Fibroblast of lung (primary cell): ENCODE data around the gene HRH1. TPM values are rescaled to one million over a fixed set of nuclear protein-coding genes. Genes with fewer than 3 reads are reported as not detected.

ENCODE experiments used
- DNase-seq, 2 donors: peaks; one replicate each; pipeline versions ENCODE4 v3.0.0 to v3.0.0-alpha.2; 2010; ENCODE audit warnings: low read depth in 2 of 2
- H2AFZ ChIP-seq: 2 replicates; pipeline ENCODE4 v1.5.1; 2012; ENCODE audit warnings: low read length, control low read depth, inconsistent platforms
- H3K27ac ChIP-seq: 2 replicates; pipeline ENCODE4 v1.5.1; 2011; ENCODE audit warnings: low read length, control low read depth; ENCODE audit not compliant: insufficient read depth
- H3K27me3 ChIP-seq: 2 replicates; pipeline ENCODE4 v1.5.1; 2011; ENCODE audit warnings: mild to moderate bottlenecking, low read length; ENCODE audit not compliant: control insufficient read depth, insufficient read depth
- H3K36me3 ChIP-seq: 2 replicates; pipeline ENCODE4 v1.5.1; 2011; ENCODE audit warnings: low read length; ENCODE audit not compliant: control insufficient read depth, insufficient read depth
- H3K4me1 ChIP-seq: 2 replicates; pipeline ENCODE4 v1.5.1; 2011; ENCODE audit warnings: low read length; ENCODE audit not compliant: control insufficient read depth, insufficient read depth; ENCODE audit errors: extremely low read depth
- H3K4me2 ChIP-seq: 2 replicates; pipeline ENCODE4 v1.5.1; 2011; ENCODE audit warnings: low read length, control low read depth; ENCODE audit not compliant: insufficient read depth; ENCODE audit errors: extremely low read depth
- H3K4me3 ChIP-seq, 4 experiments: fragments of 200-600 bp in 1 of 4; sonication (generic) in 1 of 4; replicated peaks in 1 of 4; 2 replicates each; pipeline ENCODE4 v1.5.1; 2011 to 2016; ENCODE audit warnings: low read length in 4 of 4, low read depth in 3 of 4, mild to moderate bottlenecking in 3 of 4, control low read depth in 2 of 4, inconsistent platforms in 1 of 4, mixed read lengths in 1 of 4; ENCODE audit not compliant: insufficient read depth in 1 of 4; ENCODE audit errors: control extremely low read depth in 1 of 4
- H3K79me2 ChIP-seq: 2 replicates; pipeline ENCODE4 v1.5.1; 2012; ENCODE audit warnings: mild to moderate bottlenecking, low read length, inconsistent platforms; ENCODE audit not compliant: control insufficient read depth, insufficient read depth
- H3K9ac ChIP-seq: 2 replicates; pipeline ENCODE4 v1.5.1; 2011; ENCODE audit warnings: mild to moderate bottlenecking, low read length, control low read depth; ENCODE audit not compliant: insufficient read depth
- H3K9me3 ChIP-seq: 2 replicates; pipeline ENCODE4 v1.5.1; 2012; ENCODE audit warnings: low read depth, low read length; ENCODE audit not compliant: control insufficient read depth, insufficient read depth
- H4K20me1 ChIP-seq: 2 replicates; pipeline ENCODE4 v1.5.1; 2011; ENCODE audit warnings: low read length; ENCODE audit not compliant: control insufficient read depth, insufficient read depth; ENCODE audit errors: extremely low read depth
- EZH2 ChIP-seq: IDR thresholded peaks from 2 replicates; pipeline ENCODE4 v1.5.1; 2012; ENCODE audit warnings: low read length, control low read depth, mild to moderate bottlenecking; ENCODE audit errors: missing control alignments
- polyA plus RNA-seq, 2 donors: library from polyadenylated mRNA; depleted of rRNA in 1 of 2; stranded (reverse) in 1 of 2; unstranded in 1 of 2; fragments of >200 nt; gene quantifications; 2 replicates each; pipeline ENCODE4 v1.2.1, GENCODE V29; 2011 to 2012; ENCODE audit warnings: missing spikeins in 1 of 2
- total RNA-seq: library from RNA; depleted of rRNA; stranded (reverse); fragments of >200 nt; gene quantifications from 2 replicates; pipeline ENCODE4 v1.2.1, GENCODE V29; 2014
- TF ChIP-seq, protein P1 (sequence below), 2 donors: IDR thresholded peaks in 1 of 2; conservative IDR thresholded peaks in 1 of 2; 1 replicate in 1 of 2; 2 replicates in 1 of 2; pipeline ENCODE4 v1.5.1; 2011 to 2012; ENCODE audit warnings: low read length in 2 of 2, control low read depth in 1 of 2, inconsistent platforms in 1 of 2, low read depth in 1 of 2, mild to moderate bottlenecking in 1 of 2

HRH1 gene
- total and polyA plus RNA-seq, 2 donors (not counting 1 experiment from before 2014, with no cell fraction given) = 12.6 to 30.6 TPM

GRCh38 chr3:11167590-11167989 lies 13.3 kb downstream of the HRH1 start:
- Histone ChIP-seq H3K36me3 (no peaks in the 10 kb centered on the region), H3K4me1 (peaks cover 14% of the 10 kb centered on the region), H3K79me2 (no peaks in the 10 kb centered on the region), H2AFZ (no peak overlapping the region), H3K4me3 (no peak overlapping the region), H3K27me3 (no peaks in the 10 kb centered on the region), H3K27ac (no peak overlapping the region), H3K9me3 (no peaks in the 10 kb centered on the region), H4K20me1 (no peaks in the 10 kb centered on the region), H3K4me2 (no peak overlapping the region), H3K9ac (no peak overlapping the region)
- TF ChIP-seq EZH2 = no peak
- TF ChIP-seq, protein P1, sequence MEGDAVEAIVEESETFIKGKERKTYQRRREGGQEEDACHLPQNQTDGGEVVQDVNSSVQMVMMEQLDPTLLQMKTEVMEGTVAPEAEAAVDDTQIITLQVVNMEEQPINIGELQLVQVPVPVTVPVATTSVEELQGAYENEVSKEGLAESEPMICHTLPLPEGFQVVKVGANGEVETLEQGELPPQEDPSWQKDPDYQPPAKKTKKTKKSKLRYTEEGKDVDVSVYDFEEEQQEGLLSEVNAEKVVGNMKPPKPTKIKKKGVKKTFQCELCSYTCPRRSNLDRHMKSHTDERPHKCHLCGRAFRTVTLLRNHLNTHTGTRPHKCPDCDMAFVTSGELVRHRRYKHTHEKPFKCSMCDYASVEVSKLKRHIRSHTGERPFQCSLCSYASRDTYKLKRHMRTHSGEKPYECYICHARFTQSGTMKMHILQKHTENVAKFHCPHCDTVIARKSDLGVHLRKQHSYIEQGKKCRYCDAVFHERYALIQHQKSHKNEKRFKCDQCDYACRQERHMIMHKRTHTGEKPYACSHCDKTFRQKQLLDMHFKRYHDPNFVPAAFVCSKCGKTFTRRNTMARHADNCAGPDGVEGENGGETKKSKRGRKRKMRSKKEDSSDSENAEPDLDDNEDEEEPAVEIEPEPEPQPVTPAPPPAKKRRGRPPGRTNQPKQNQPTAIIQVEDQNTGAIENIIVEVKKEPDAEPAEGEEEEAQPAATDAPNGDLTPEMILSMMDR (conservative IDR thresholded peaks at IDR 0.05 in 1 of 2, IDR thresholded peaks at IDR 0.05 in 1 of 2; ENCODE audit: low read depth in 1 of 2, low read length in 2 of 2) = no peak
- DNase-seq = no peak

- no peak overlapping the region for H3K4me3 ChIP-seq
- H3K27me3 ChIP-seq = no peaks in the 10 kb centered on the region
- H3K9ac ChIP-seq = no peak overlapping the region
- no peak for DNase-seq
- H3K4me2 ChIP-seq = no peak overlapping the region
- H3K79me2 ChIP-seq = no peaks in the 10 kb centered on the region
- no peaks in the 10 kb centered on the region for H3K36me3 ChIP-seq
- no peaks in the 10 kb centered on the region for H4K20me1 ChIP-seq
- no peak overlapping the region for H2AFZ ChIP-seq
- no peaks in the 10 kb centered on the region for H3K9me3 ChIP-seq
- H3K27ac ChIP-seq = no peak overlapping the region
- peaks cover 14% of the 10 kb centered on the region for H3K4me1 ChIP-seq
- TF ChIP-seq EZH2 = no peak
- TF ChIP-seq, protein P1 (conservative IDR thresholded peaks at IDR 0.05 in 1 of 2, IDR thresholded peaks at IDR 0.05 in 1 of 2; ENCODE audit: low read depth in 1 of 2, low read length in 2 of 2) = no peak
Observed at GRCh38 chr3:11168406-11168805, 14.1 kb downstream of the HRH1 start.

DNA sequence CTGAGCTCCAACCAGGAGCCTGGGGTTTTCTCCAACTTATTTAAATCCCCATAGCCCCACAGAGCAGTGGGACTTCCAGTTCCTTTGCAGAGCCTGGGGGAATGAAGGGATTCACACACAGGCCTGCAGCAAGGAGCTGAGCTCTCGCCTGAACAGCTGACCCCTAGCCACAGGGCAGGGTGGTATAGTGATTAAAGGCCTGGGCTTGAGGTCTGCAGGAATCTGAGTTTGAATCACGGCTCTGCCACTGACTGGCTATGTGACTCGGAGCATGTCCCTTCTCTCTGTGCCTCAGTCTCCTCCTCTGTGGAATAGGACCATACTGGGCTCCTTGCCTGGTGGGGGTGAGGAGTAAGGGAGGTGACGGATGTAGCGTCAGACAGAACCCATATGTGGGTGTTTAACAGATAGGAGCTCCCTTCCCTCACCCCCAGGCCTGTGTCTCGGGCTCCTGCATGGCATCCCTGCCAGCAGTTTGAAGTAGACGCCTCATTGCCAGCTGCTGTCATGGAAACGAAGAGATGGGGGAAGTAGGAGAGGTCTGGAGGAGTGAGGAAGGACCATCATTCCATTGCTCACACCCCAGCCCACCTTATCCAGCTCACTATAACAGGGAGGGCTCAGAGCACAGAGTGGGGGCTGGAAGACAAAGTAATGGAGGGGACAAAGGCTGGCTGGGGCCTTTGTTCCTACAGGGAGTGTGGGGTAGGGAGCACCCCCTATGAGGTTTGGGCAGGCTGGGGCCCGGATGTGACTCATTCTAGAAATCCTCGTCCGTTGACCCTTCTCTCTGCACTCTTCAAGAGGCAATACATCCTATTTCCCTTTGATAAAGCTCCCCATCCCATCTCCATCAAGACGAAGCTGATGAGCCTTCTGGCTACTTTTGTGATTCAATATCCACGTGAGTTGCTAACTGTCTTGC lies 14.8 kb downstream of the HRH1 start:
- H3K4me3 ChIP-seq = no peak overlapping the region
- no peaks in the 10 kb centered on the region for H3K36me3 ChIP-seq
- H3K27me3 ChIP-seq = no peaks in the 10 kb centered on the region
- H3K27ac ChIP-seq = peak overlapping the region; percentile 17
- H3K9me3 ChIP-seq = no peaks in the 10 kb centered on the region
- no peak overlapping the region for H3K9ac ChIP-seq
- TF ChIP-seq, protein P1 (conservative IDR thresholded peaks at IDR 0.05 in 1 of 2, IDR thresholded peaks at IDR 0.05 in 1 of 2; ENCODE audit: low read depth in 1 of 2, low read length in 2 of 2) = no peak
- no peak for TF ChIP-seq EZH2
- H3K79me2 ChIP-seq = no peaks in the 10 kb centered on the region
- H3K4me1 ChIP-seq = peaks cover 14% of the 10 kb centered on the region
- H4K20me1 ChIP-seq = no peaks in the 10 kb centered on the region
- DNase-seq = peak; percentile 54 to 74
- H2AFZ ChIP-seq = no peak overlapping the region
- peak overlapping the region; percentile 19 for H3K4me2 ChIP-seq
